HEK293 (cell line): ENCODE measurements around the gene FREM3.

Experiments
- RBAK ChIP-seq: fragments of 450-650 bp; formaldehyde crosslinking; IDR thresholded peaks from 2 replicates; pipeline ENCODE4 v1.5.1; 2016; ENCODE audit warnings: missing biosample characterization, missing genetic modification characterization
- TCF7L2 ChIP-seq: IDR thresholded peaks from 2 replicates; pipeline ENCODE4 v1.6.1; 2011; ENCODE audit warnings: low read depth, mild to moderate bottlenecking, inconsistent platforms, low read length, moderate library complexity, borderline replicate concordance
- ZBTB7A ChIP-seq: fragments of 450-650 bp; formaldehyde crosslinking; IDR thresholded peaks from 2 replicates; pipeline ENCODE4 v1.5.1; 2016; ENCODE audit warnings: low read depth, missing biosample characterization, missing genetic modification characterization
- ZFP41 ChIP-seq: fragments of 450-650 bp; formaldehyde crosslinking; IDR thresholded peaks from 2 replicates; pipeline ENCODE4 v1.5.1; 2016; ENCODE audit warnings: missing biosample characterization, missing genetic modification characterization, borderline replicate concordance
- ZNF548 ChIP-seq: fragments of 450-650 bp; formaldehyde crosslinking; IDR thresholded peaks from 2 replicates; pipeline ENCODE4 v1.5.1; 2016; ENCODE audit warnings: missing biosample characterization, missing genetic modification characterization
- ZNF768 ChIP-seq: fragments of 450-650 bp; formaldehyde crosslinking; IDR thresholded peaks from 2 replicates; pipeline ENCODE4 v1.5.1; 2018; ENCODE audit warnings: missing biosample characterization, mild to moderate bottlenecking, missing genetic modification characterization
- TF ChIP-seq, protein P1 (sequence below): fragments of 450-650 bp; formaldehyde crosslinking; IDR thresholded peaks from 2 replicates; pipeline ENCODE4 v1.5.1; 2016; ENCODE audit warnings: missing biosample characterization, missing genetic modification characterization

DNA sequence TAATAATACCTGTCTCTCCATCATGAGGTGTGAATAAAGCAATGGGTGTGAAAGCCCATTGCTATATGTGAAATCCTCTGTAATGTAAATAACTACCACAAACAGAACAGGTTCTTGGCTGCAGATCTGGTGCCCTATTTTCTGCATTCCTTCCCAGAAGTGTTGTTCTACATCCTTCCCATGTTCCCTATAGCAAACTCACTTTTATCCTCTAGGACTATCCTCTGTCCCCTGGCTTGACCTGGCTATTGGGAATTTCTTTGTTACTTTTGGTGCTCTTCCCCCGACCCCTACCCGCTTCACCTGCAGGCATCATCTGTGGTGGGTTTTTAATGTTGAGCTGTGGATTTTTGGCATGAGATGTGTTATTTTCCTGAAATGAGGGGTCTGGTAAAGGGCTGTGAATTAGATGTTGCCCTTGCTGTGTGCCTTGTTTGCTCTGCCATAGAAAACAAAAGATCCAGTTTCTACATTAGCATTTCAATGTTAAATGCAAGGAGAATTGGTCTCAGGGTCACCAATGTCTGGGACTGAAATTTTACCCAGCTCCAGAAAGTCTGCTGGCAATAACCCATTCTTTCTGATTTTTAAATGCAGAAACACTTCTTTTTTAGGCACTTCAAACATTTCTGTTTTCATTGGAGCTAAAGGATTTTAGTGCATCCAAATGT is 13.6 kb upstream of the FREM3 start:
- TF ChIP-seq, protein P1, sequence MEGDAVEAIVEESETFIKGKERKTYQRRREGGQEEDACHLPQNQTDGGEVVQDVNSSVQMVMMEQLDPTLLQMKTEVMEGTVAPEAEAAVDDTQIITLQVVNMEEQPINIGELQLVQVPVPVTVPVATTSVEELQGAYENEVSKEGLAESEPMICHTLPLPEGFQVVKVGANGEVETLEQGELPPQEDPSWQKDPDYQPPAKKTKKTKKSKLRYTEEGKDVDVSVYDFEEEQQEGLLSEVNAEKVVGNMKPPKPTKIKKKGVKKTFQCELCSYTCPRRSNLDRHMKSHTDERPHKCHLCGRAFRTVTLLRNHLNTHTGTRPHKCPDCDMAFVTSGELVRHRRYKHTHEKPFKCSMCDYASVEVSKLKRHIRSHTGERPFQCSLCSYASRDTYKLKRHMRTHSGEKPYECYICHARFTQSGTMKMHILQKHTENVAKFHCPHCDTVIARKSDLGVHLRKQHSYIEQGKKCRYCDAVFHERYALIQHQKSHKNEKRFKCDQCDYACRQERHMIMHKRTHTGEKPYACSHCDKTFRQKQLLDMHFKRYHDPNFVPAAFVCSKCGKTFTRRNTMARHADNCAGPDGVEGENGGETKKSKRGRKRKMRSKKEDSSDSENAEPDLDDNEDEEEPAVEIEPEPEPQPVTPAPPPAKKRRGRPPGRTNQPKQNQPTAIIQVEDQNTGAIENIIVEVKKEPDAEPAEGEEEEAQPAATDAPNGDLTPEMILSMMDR = no peak
- TF ChIP-seq ZNF548 (tag by site-specific recombination) (no peak), RBAK (tag by site-specific recombination) (no peak), ZNF768 (tag by site-specific recombination) (no peak), TCF7L2 (no peak), ZBTB7A (tag by site-specific recombination) (no peak), ZFP41 (tag by site-specific recombination) (no peak)
